ENCODE results near the gene BPIFA3. TPM values are rescaled to one million over a fixed set of nuclear protein-coding genes. Genes with fewer than 3 reads are reported as not detected.

Gene BPIFA3
- total and polyA plus RNA-seq, 2 of the 8 experiments (the other 6 are each of a cell fraction or from before 2014, with no cell fraction given): not detected

DNA sequence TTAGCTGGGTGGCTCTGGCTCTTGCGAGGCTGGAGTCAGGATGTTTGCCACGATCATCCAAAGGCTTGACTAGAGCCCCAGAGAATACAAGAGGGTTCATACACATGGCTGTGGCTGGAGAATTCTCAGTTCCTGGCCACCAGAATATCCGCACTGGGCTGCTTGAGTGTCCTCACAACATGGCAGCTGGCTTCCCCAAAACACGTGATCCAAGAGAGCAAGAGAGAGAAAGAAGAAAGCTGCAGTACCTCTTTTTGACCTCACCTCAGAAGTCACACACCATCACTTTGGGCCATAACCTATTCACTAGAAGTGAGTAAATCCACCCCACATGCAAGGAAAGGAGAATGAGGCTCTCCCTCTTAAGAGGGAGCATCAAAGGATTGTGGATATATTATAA lies 44.3 kb downstream of the BPIFA3 start:
- H4K8ac ChIP-seq (ENCODE audit: extremely low read depth, insufficient read depth, low read length): no peak overlapping the region
- no peak overlapping the region for H3K23ac ChIP-seq (ENCODE audit: insufficient read length)
- H3K4me3 ChIP-seq (ENCODE audit: extremely low read depth in 1 of 4, insufficient read depth in 2 of 4, low read depth in 3 of 4, low read length in 4 of 4): no peak overlapping the region
- no peak overlapping the region for H2AK5ac ChIP-seq (ENCODE audit: low read depth, low read length)
- no peak overlapping the region for H3K14ac ChIP-seq (ENCODE audit: insufficient read length)
- FAIRE-seq (no peak), DNase-seq (ENCODE audit: low read depth in 1 of 2, low spot score in 2 of 2) (no peak)
- no peak overlapping the region for H2BK120ac ChIP-seq (replicated peaks; ENCODE audit: low read depth, low read length)
- no peaks in the 10 kb centered on the region for H3K4me1 ChIP-seq (replicated peaks in 1 of 4; ENCODE audit: control insufficient read depth in 3 of 4, insufficient read depth in 4 of 4, low read length in 3 of 4)
- H4K20me1 ChIP-seq (replicated peaks in 1 of 2; ENCODE audit: control insufficient read depth in 1 of 2, insufficient read depth in 2 of 2, low read length in 2 of 2): no peaks in the 10 kb centered on the region
- POLR2A ChIA-PET (ENCODE audit: partially characterized antibody): no interaction called here
- no peak overlapping the region for H4K91ac ChIP-seq (replicated peaks; ENCODE audit: insufficient read length, low read length)
- H3K79me1 ChIP-seq (ENCODE audit: low read depth, low read length): no peaks in the 10 kb centered on the region
- H3K9ac ChIP-seq (replicated peaks in 1 of 4; ENCODE audit: extremely low read depth in 1 of 4, low read depth in 3 of 4, low read length in 3 of 4): no peak overlapping the region
- no peak overlapping the region for H3K4me2 ChIP-seq (ENCODE audit: insufficient read depth in 1 of 2, low read depth in 2 of 2, low read length in 2 of 2)
- no peaks in the 10 kb centered on the region for H3K36me3 ChIP-seq (ENCODE audit: control insufficient read depth in 2 of 4, insufficient read depth in 4 of 4, low read length in 3 of 4)
- no peak overlapping the region for H3K18ac ChIP-seq (ENCODE audit: extremely low read depth, low read length)
- TF ChIP-seq YY1 (IDR thresholded peaks at IDR 0.05; ENCODE audit: low read depth, low read length) (0 out of 2 replicates have a peak, but pooled peaks have one; percentile 35), POU5F1 (IDR thresholded peaks at IDR 0.05; ENCODE audit: low read depth, low read length) (no peak)
- H2AFZ ChIP-seq (ENCODE audit: low read length): no peak overlapping the region
- H2BK15ac ChIP-seq (ENCODE audit: low read length): no peak overlapping the region
- H3K27ac ChIP-seq (ENCODE audit: low read depth, low read length): no peak overlapping the region
- H2BK20ac ChIP-seq (ENCODE audit: low read length): no peak overlapping the region
- no peaks in the 10 kb centered on the region for H3K79me2 ChIP-seq (ENCODE audit: control insufficient read depth in 1 of 2, insufficient read depth in 2 of 2, low read length in 2 of 2)
- no peak overlapping the region for H4K5ac ChIP-seq (ENCODE audit: insufficient read length, low read depth, low read length)
- no peaks in the 10 kb centered on the region for H3K23me2 ChIP-seq (ENCODE audit: low read depth, low read length)
- H3K27me3 ChIP-seq (replicated peaks in 1 of 4; ENCODE audit: control insufficient read depth in 3 of 4, extremely low read depth in 1 of 4, insufficient read depth in 3 of 4, low read length in 3 of 4): 0 out of 7 replicates have a peak, but pooled peaks cover 0 to 3% (median 0%) of the 10 kb centered on the region in 4 experiments
- H3K4ac ChIP-seq (replicated peaks; ENCODE audit: insufficient read length, low read depth, low read length): no peak overlapping the region
- WGBS, 2 experiments (ENCODE audit: extremely low coverage in 1 of 2, insufficient coverage in 1 of 2, insufficient read length in 1 of 2, insufficient replicate concordance in 2 of 2, low coverage in 1 of 2, low lambda C conversion rate in 2 of 2, missing lambda C conversion rate in 1 of 2): 70% methylated on average over 4 of the region's 4 CpGs; no CpG with 5 or more reads in 1 of the 2 experiments
- CTCF ChIA-PET (ENCODE audit: partially characterized antibody): interaction anchor here (0.7 to 7.1 kb wide), 11 partner anchors 11 to 116 kb away, joined by 3 to 81 read pairs (median 11); partner anchors contain the start of gene BPIFA1
- no peak overlapping the region for H2BK12ac ChIP-seq (ENCODE audit: low read depth, low read length)
- no peak overlapping the region for H2BK5ac ChIP-seq (ENCODE audit: low read depth, low read length)
- no peaks in the 10 kb centered on the region for H3K9me3 ChIP-seq (ENCODE audit: insufficient read depth in 2 of 2, low read depth in 1 of 2, low read length in 1 of 2)
- no peak overlapping the region for H3K56ac ChIP-seq (replicated peaks; ENCODE audit: insufficient read length, low read depth, low read length)

Measured in H1 (cell line).